IMR-90 (cell line): ENCODE results near the gene NOS1. TPM values are rescaled to one million over a fixed set of nuclear protein-coding genes. Genes with fewer than 3 reads are reported as not detected.

ENCODE experiments used
- ATAC-seq: fragments of 200-7000 bp; cut with Tn5 transposase; 2 replicates; pipeline ENCODE4 v1.9.1; 2020; ENCODE audit warnings: low read depth, mild to moderate bottlenecking, moderate library complexity
- BruUV-seq: library from RNA; stranded (reverse); fragments of 400-500 nt; replicated peaks from 2 replicates; lab custom pipeline; 2021; lab: Mats Ljungman, UMichigan
- CTCF ChIA-PET: fragments of 300-600 bp; formaldehyde crosslinking; extraction: SDS; loops from one replicate; lab custom pipeline; 2021; ENCODE audit warnings: antibody characterized with exemption; lab: Yijun Ruan, JAX
- POLR2A ChIA-PET: fragments of 300-600 bp; sonication (Branson Sonifier 250); formaldehyde crosslinking; loops from one replicate; lab custom pipeline; 2022; ENCODE audit warnings: antibody characterized with exemption; ENCODE audit not compliant: unreplicated experiment; lab: Charles Lee
- DNase-seq: peaks from one replicate; pipeline ENCODE4 v3.0.0; 2013
- H2AFZ ChIP-seq: replicated peaks from 2 replicates; pipeline ENCODE3; 2013; ENCODE audit warnings: low read length, mild to moderate bottlenecking; ENCODE audit not compliant: poor library complexity
- H2AK5ac ChIP-seq: 2 replicates; pipeline ENCODE4 v1.6.1; 2013; ENCODE audit warnings: low read depth, low read length, inconsistent platforms
- H2AK9ac ChIP-seq: replicated peaks from 2 replicates; pipeline ENCODE3; 2013; ENCODE audit warnings: mild to moderate bottlenecking, low read depth, low read length, moderate library complexity; ENCODE audit not compliant: poor library complexity
- H2BK120ac ChIP-seq: 2 replicates; pipeline ENCODE4 v1.6.1; 2013; ENCODE audit warnings: low read depth, low read length, inconsistent platforms
- H2BK15ac ChIP-seq: 3 replicates; pipeline ENCODE4 v1.6.1; 2013; ENCODE audit warnings: low read depth, low read length, inconsistent platforms
- H2BK20ac ChIP-seq: 2 replicates; pipeline ENCODE4 v1.6.1; 2013; ENCODE audit warnings: low read depth, mild to moderate bottlenecking, inconsistent platforms, low read length, moderate library complexity
- H2BK5ac ChIP-seq: 2 replicates; pipeline ENCODE4 v1.6.1; 2013; ENCODE audit warnings: mild to moderate bottlenecking, low read depth, low read length, inconsistent platforms; ENCODE audit not compliant: poor library complexity, severe bottlenecking
- H3K14ac ChIP-seq: replicated peaks from 2 replicates; pipeline ENCODE4 v1.6.1; 2013; ENCODE audit warnings: low read depth, low read length, inconsistent platforms
- H3K18ac ChIP-seq: 2 replicates; pipeline ENCODE4 v1.6.1; 2013; ENCODE audit warnings: low read depth, low read length, control low read depth
- H3K23ac ChIP-seq: 2 replicates; pipeline ENCODE4 v1.6.1; 2013; ENCODE audit warnings: low read depth, low read length, inconsistent platforms
- H3K27ac ChIP-seq: 2 replicates; pipeline ENCODE4 v1.5.1; 2013; ENCODE audit warnings: mild to moderate bottlenecking, control low read depth, low read length; ENCODE audit not compliant: insufficient read depth
- H3K27me3 ChIP-seq: 2 replicates; pipeline ENCODE4 v1.6.1; 2013; ENCODE audit warnings: low read length; ENCODE audit not compliant: control insufficient read depth, insufficient read depth
- H3K36me3 ChIP-seq: 2 replicates; pipeline ENCODE4 v1.6.1; 2013; ENCODE audit warnings: low read length, mixed read lengths; ENCODE audit not compliant: control insufficient read depth, insufficient read depth
- H3K4ac ChIP-seq: 2 replicates; pipeline ENCODE4 v1.6.1; 2013; ENCODE audit warnings: low read depth, low read length, inconsistent platforms
- H3K4me1 ChIP-seq: 2 replicates; pipeline ENCODE4 v1.6.1; 2013; ENCODE audit warnings: low read length, mixed read lengths; ENCODE audit not compliant: control insufficient read depth, insufficient read depth
- H3K4me2 ChIP-seq: 2 replicates; pipeline ENCODE4 v1.6.1; 2013; ENCODE audit warnings: low read depth, mild to moderate bottlenecking, control low read depth, low read length, moderate library complexity
- H3K4me3 ChIP-seq: 2 replicates; pipeline ENCODE4 v1.5.1; 2013; ENCODE audit warnings: low read depth, mild to moderate bottlenecking, control low read depth, low read length, moderate library complexity; ENCODE audit not compliant: insufficient read depth
- H3K56ac ChIP-seq: 2 replicates; pipeline ENCODE4 v1.6.1; 2013; ENCODE audit warnings: low read length, inconsistent platforms; ENCODE audit not compliant: insufficient read depth; ENCODE audit errors: extremely low read depth
- H3K79me1 ChIP-seq, 2 experiments: 2 replicates each; pipeline ENCODE4 v1.6.1; 2013; ENCODE audit warnings: low read length in 2 of 2, inconsistent platforms in 1 of 2, low read depth in 1 of 2
- H3K9ac ChIP-seq: 2 replicates; pipeline ENCODE4 v1.6.1; 2013; ENCODE audit warnings: low read depth, low read length, control low read depth
- H3K9me1 ChIP-seq: 2 replicates; pipeline ENCODE4 v1.6.1; 2013; ENCODE audit warnings: low read length, inconsistent platforms; ENCODE audit not compliant: insufficient read depth
- H3K9me3 ChIP-seq: 2 replicates; pipeline ENCODE4 v1.6.1; 2013; ENCODE audit warnings: low read length; ENCODE audit not compliant: control insufficient read depth, insufficient read depth
- H4K20me1 ChIP-seq: 2 replicates; pipeline ENCODE4 v1.6.1; 2013; ENCODE audit warnings: low read length, inconsistent platforms; ENCODE audit not compliant: insufficient read depth
- H4K5ac ChIP-seq: 2 replicates; pipeline ENCODE4 v1.6.1; 2013; ENCODE audit warnings: mild to moderate bottlenecking, low read depth, low read length, control low read depth
- H4K8ac ChIP-seq, 2 experiments: 2 replicates each; pipeline ENCODE4 v1.6.1; 2013; ENCODE audit warnings: low read depth in 2 of 2, low read length in 2 of 2, control low read depth in 1 of 2, inconsistent platforms in 1 of 2
- H4K91ac ChIP-seq: 2 replicates; pipeline ENCODE4 v1.6.1; 2013; ENCODE audit warnings: low read depth, low read length, inconsistent platforms; ENCODE audit not compliant: insufficient read depth
- FOS ChIP-seq: fragments of 150-350 bp; IDR thresholded peaks from 2 replicates; pipeline ENCODE4 v1.6.1; 2016; ENCODE audit warnings: low read depth, low read length
- MAFK ChIP-seq: IDR thresholded peaks from 2 replicates; pipeline ENCODE4 v1.6.1; 2012; ENCODE audit warnings: low read depth, low read length, improper control_type of control experiment
- POLR2A ChIP-seq: IDR thresholded peaks from 2 replicates; pipeline ENCODE4 v1.6.1; 2012; ENCODE audit warnings: mild to moderate bottlenecking, low read depth, low read length
- RAD21 ChIP-seq: IDR thresholded peaks from 2 replicates; pipeline ENCODE4 v1.6.1; 2012; ENCODE audit warnings: low read length, improper control_type of control experiment
- RCOR1 ChIP-seq: IDR thresholded peaks from 2 replicates; pipeline ENCODE4 v1.6.1; 2012; ENCODE audit warnings: mild to moderate bottlenecking, low read length, improper control_type of control experiment; ENCODE audit not compliant: insufficient replicate concordance
- SMC3 ChIP-seq: fragments of 150-350 bp; IDR thresholded peaks from 2 replicates; pipeline ENCODE4 v1.6.1; 2016; ENCODE audit warnings: low read depth, mild to moderate bottlenecking, antibody characterized with exemption, low read length, moderate library complexity
- WGBS, 2 experiments: methylation state at CpG; one replicate each; pipeline versions ENCODE4 v1.1.5 to v1.1.7; 2013; ENCODE audit warnings: missing lambda C conversion rate in 2 of 2; ENCODE audit not compliant: insufficient read length in 1 of 2; ENCODE audit errors: extremely low coverage in 2 of 2; 5-methylcytosine and 5-hydroxymethylcytosine counted together
- dilution Hi-C: fragments of 300-500 bp; cut with HindIII; formaldehyde crosslinking; loops from one replicate; pipeline ENCODE4 v1.14.3; 2018; ENCODE audit warnings: low sequenced_read_pairs; ENCODE audit not compliant: unreplicated experiment
- in situ Hi-C: fragments of 300-500 bp; cut with MboI; formaldehyde crosslinking; loops from 3 replicates; pipeline ENCODE4 v1.14.3; 2019; ENCODE audit warnings: low sequenced_read_pairs, inconsistent platforms, mixed read lengths
- intact Hi-C: fragments of 100-400 bp; cut with micrococcal nuclease; formaldehyde crosslinking; loops from 2 replicates; pipeline ENCODE4 v1.10.0; 2022
- polyA plus RNA-seq, 3 experiments: library from polyadenylated mRNA; depleted of rRNA; stranded (reverse); fragments of >200 nt; gene quantifications; 2 replicates each; pipeline ENCODE4 v1.2.3, GENCODE V29; 2012; ENCODE audit warnings: low replicate concordance in 1 of 3
- total RNA-seq: library from RNA; depleted of rRNA; stranded (reverse); fragments of >200 nt; gene quantifications from 2 replicates; pipeline ENCODE4 v1.2.3, GENCODE V29; 2012
- TF ChIP-seq, protein P1 (sequence below): fragments of 150-350 bp; IDR thresholded peaks from 2 replicates; pipeline ENCODE4 v1.6.1; 2016; ENCODE audit warnings: low read depth, mild to moderate bottlenecking, low read length, moderate library complexity, borderline replicate concordance
- TF ChIP-seq, protein P2 (sequence below): fragments of 150-350 bp; IDR thresholded peaks from 2 replicates; pipeline ENCODE4 v1.6.1; 2017; ENCODE audit warnings: mild to moderate bottlenecking, antibody characterized with exemption, low read length, low read depth

The NOS1 gene
- total and polyA plus RNA-seq, 2 of the 4 experiments (the other 2 are of a cell fraction): 0.09 TPM; not detected in 1

DNA sequence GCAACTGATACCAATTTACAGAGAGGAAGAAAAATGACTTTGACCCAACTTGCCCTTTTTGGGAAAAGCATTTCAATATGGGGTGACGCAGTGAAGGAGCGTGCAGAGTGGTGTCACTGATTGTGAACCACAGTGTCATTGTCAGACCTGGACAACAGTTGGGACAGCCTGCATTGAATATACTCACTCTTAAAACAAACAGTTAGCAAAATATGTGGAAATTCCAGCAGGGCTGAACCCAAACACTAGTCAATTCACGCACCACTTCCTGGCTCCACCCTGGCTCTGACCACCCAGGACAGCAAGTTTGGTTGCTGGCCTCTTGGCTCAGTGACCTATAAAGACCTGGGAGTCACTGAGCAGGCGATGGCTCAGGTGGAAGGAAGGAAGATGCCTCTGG is 61.3 kb downstream of the NOS1 start:
- H2AFZ ChIP-seq: no peak overlapping the region
- H3K27ac ChIP-seq: no peak overlapping the region
- no peak overlapping the region for H3K56ac ChIP-seq
- H3K4me3 ChIP-seq: no peak overlapping the region
- H4K8ac ChIP-seq: no peak overlapping the region
- no peak overlapping the region for H3K9ac ChIP-seq
- ATAC-seq (no peak), DNase-seq (no peak)
- no TSS peak for BruUV-seq
- no peak overlapping the region for H2BK5ac ChIP-seq
- no peak overlapping the region for H2AK9ac ChIP-seq
- H2BK20ac ChIP-seq: no peak overlapping the region
- H3K4me2 ChIP-seq: no peak overlapping the region
- no peaks in the 10 kb centered on the region for H3K4me1 ChIP-seq
- ChIA-PET POLR2A (no interaction called here), CTCF (no interaction called here)
- H3K4ac ChIP-seq: no peak overlapping the region
- no peak overlapping the region for H3K18ac ChIP-seq
- no peaks in the 10 kb centered on the region for H4K20me1 ChIP-seq
- intact Hi-C loops (no loop called here), dilution Hi-C loops (no loop called here), in situ Hi-C loops (no loop called here)
- no peaks in the 10 kb centered on the region for H3K9me1 ChIP-seq
- no peaks in the 10 kb centered on the region for H3K27me3 ChIP-seq
- H3K9me3 ChIP-seq: peaks cover 30% of the 10 kb centered on the region
- H2BK120ac ChIP-seq: no peak overlapping the region
- no peaks in the 10 kb centered on the region for H3K79me1 ChIP-seq
- no peak overlapping the region for H3K14ac ChIP-seq
- no peak overlapping the region for H2BK15ac ChIP-seq
- 42% methylated on average over 2 of the region's 4 CpGs; no CpG with 5 or more reads in 1 of the 2 experiments for WGBS, 2 experiments
- no peak overlapping the region for H4K5ac ChIP-seq
- TF ChIP-seq, protein P1, sequence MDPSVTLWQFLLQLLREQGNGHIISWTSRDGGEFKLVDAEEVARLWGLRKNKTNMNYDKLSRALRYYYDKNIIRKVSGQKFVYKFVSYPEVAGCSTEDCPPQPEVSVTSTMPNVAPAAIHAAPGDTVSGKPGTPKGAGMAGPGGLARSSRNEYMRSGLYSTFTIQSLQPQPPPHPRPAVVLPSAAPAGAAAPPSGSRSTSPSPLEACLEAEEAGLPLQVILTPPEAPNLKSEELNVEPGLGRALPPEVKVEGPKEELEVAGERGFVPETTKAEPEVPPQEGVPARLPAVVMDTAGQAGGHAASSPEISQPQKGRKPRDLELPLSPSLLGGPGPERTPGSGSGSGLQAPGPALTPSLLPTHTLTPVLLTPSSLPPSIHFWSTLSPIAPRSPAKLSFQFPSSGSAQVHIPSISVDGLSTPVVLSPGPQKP: no peak
- TF ChIP-seq, protein P2, sequence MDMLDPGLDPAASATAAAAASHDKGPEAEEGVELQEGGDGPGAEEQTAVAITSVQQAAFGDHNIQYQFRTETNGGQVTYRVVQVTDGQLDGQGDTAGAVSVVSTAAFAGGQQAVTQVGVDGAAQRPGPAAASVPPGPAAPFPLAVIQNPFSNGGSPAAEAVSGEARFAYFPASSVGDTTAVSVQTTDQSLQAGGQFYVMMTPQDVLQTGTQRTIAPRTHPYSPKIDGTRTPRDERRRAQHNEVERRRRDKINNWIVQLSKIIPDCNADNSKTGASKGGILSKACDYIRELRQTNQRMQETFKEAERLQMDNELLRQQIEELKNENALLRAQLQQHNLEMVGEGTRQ: no peak
- TF ChIP-seq MAFK (no peak), RAD21 (no peak), FOS (no peak), POLR2A (no peak), SMC3 (no peak), RCOR1 (no peak)
- no peak overlapping the region for H4K91ac ChIP-seq
- no peaks in the 10 kb centered on the region for H3K36me3 ChIP-seq
- H3K23ac ChIP-seq: no peak overlapping the region
- H2AK5ac ChIP-seq: no peak overlapping the region
